MM.1S (cell line): ENCODE measurements around the gene TRPV4.

Experiments
- CTCF ChIP-seq: fragments of 300-600 bp; sonication (generic); IDR thresholded peaks from 2 replicates; pipeline ENCODE4 v1.5.1; 2016; ENCODE audit warnings: antibody characterized with exemption, low read length, mixed read lengths
- EZH2 ChIP-seq: fragments of 300-600 bp; sonication (generic); optimal IDR thresholded peaks from 2 replicates; pipeline ENCODE3; 2017; ENCODE audit warnings: low read depth, mild to moderate bottlenecking, antibody characterized with exemption, low read length, mixed read lengths
- EZH2phosphoT487 ChIP-seq: fragments of 300-600 bp; sonication (generic); IDR thresholded peaks from 2 replicates; pipeline ENCODE4 v1.6.1; 2018; ENCODE audit warnings: antibody characterized with exemption, low read length

- TF ChIP-seq CTCF (no peak), EZH2phosphoT487 (no peak), EZH2 (no peak)
These were observed 50.9 kb downstream of the TRPV4 start for GRCh38 chr12:109782326-109782703.
